OCI-LY3 (cell line): ENCODE measurements around the gene ZBTB7C.

Source experiments
- H2AFZ ChIP-seq: fragments of 200-600, 300-600 bp; shearing (Covaris generic); 2 replicates; pipeline ENCODE4 v1.6.0; 2014; ENCODE audit warnings: antibody characterized with exemption, low read depth, low read length
- H3K27ac ChIP-seq: fragments of 200-600, 300-600 bp; sonication (generic); 2 replicates; pipeline ENCODE4 v1.5.1; 2014; ENCODE audit warnings: mild to moderate bottlenecking, low read length, moderate library complexity, mixed read lengths
- H3K27me3 ChIP-seq: fragments of 200-600, 300-600 bp; sonication (generic); 2 replicates; pipeline ENCODE4 v1.6.1; 2014; ENCODE audit warnings: low read depth, low read length, mixed read lengths
- H3K36me3 ChIP-seq: fragments of 200-600, 300-600 bp; sonication (generic); replicated peaks from 2 replicates; pipeline ENCODE3; 2014; ENCODE audit warnings: low read depth, low read length, mixed read lengths
- H3K4me1 ChIP-seq: fragments of 300-600, 200-600 bp; sonication (generic); 2 replicates; pipeline ENCODE4 v1.6.1; 2014; ENCODE audit warnings: low read length, mixed read lengths
- H3K4me2 ChIP-seq: fragments of 200-600, 300-600 bp; sonication (generic); 2 replicates; pipeline ENCODE4 v1.6.1; 2014; ENCODE audit warnings: low read length, mixed read lengths
- H3K4me3 ChIP-seq: fragments of 300-600, 200-600 bp; sonication (generic); 2 replicates; pipeline ENCODE4 v1.5.1; 2014; ENCODE audit warnings: antibody characterized with exemption, mild to moderate bottlenecking, low read length, moderate library complexity
- H3K79me2 ChIP-seq: fragments of 300-600, 200-600 bp; shearing (Covaris generic); 2 replicates; pipeline ENCODE4 v1.6.1; 2014; ENCODE audit warnings: mild to moderate bottlenecking, low read length, mixed read lengths
- H3K9ac ChIP-seq: fragments of 300-600, 200-600 bp; shearing (Covaris generic); 2 replicates; pipeline ENCODE4 v1.6.0; 2014; ENCODE audit warnings: mild to moderate bottlenecking, low read length, moderate library complexity
- H3K9me3 ChIP-seq: fragments of 200-600, 300-600 bp; shearing (Covaris generic); 2 replicates; pipeline ENCODE4 v1.6.1; 2014; ENCODE audit warnings: low read length, mixed read lengths; ENCODE audit not compliant: insufficient read depth
- H4K20me1 ChIP-seq: fragments of 200-600, 300-600 bp; sonication (generic); 2 replicates; pipeline ENCODE4 v1.6.1; 2016; ENCODE audit warnings: low read length, mixed read lengths; ENCODE audit not compliant: insufficient read depth
- EZH2phosphoT487 ChIP-seq: fragments of 200-600 bp; shearing (Covaris generic); IDR thresholded peaks from 2 replicates; pipeline ENCODE4 v1.6.1; 2018; ENCODE audit warnings: antibody characterized with exemption, mixed run types, low read depth
- TF ChIP-seq, protein P1 (sequence below): fragments of 200-600, 300-600 bp; sonication (generic); IDR thresholded peaks from 2 replicates; pipeline ENCODE4 v1.5.1; 2014; ENCODE audit warnings: antibody characterized with exemption, low read length, low read depth

The ZBTB7C gene

DNA sequence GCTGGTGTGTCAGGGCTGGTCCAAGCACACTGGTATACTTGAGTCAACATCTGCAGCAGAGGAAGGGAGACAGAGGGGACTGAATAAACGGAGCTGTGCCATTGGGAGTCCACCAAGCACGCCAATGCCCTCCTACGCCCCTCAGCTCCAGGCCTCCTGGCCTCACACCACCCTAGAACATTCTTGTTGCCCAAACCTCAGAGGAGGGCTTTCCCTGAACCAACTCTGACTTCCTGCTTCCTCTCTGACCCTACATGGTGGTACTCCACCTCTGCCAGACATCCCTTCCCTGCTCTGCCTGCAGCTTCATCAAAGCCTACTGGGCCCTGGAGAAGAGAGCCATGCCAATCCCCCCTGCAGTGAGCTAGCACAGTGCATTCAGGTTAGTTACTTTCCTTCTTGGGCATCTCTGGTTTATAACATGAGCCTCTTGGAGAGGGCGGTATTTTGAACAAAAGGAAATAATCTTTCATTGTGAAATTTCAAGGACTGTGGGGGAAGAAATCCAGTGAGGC is 54.4 kb downstream of the ZBTB7C start:
- Histone ChIP-seq H3K27me3 (peaks cover 25% of the 10 kb centered on the region), H3K36me3 (no peaks in the 10 kb centered on the region), H3K27ac (no peak overlapping the region), H3K4me3 (no peak overlapping the region), H3K4me2 (no peak overlapping the region), H3K4me1 (peaks cover 5% of the 10 kb centered on the region), H3K9me3 (no peaks in the 10 kb centered on the region), H4K20me1 (no peaks in the 10 kb centered on the region), H3K79me2 (no peaks in the 10 kb centered on the region), H3K9ac (no peak overlapping the region), H2AFZ (no peak overlapping the region)
- TF ChIP-seq EZH2phosphoT487 = no peak
- TF ChIP-seq, protein P1, sequence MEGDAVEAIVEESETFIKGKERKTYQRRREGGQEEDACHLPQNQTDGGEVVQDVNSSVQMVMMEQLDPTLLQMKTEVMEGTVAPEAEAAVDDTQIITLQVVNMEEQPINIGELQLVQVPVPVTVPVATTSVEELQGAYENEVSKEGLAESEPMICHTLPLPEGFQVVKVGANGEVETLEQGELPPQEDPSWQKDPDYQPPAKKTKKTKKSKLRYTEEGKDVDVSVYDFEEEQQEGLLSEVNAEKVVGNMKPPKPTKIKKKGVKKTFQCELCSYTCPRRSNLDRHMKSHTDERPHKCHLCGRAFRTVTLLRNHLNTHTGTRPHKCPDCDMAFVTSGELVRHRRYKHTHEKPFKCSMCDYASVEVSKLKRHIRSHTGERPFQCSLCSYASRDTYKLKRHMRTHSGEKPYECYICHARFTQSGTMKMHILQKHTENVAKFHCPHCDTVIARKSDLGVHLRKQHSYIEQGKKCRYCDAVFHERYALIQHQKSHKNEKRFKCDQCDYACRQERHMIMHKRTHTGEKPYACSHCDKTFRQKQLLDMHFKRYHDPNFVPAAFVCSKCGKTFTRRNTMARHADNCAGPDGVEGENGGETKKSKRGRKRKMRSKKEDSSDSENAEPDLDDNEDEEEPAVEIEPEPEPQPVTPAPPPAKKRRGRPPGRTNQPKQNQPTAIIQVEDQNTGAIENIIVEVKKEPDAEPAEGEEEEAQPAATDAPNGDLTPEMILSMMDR = no peak

GRCh38 chr18:48352051-48352755 is 57.0 kb downstream of the ZBTB7C start:
- TF ChIP-seq, protein P1 = no peak
- no peak for TF ChIP-seq EZH2phosphoT487
- Histone ChIP-seq H3K27ac (no peak overlapping the region), H3K27me3 (peaks cover 34% of the 10 kb centered on the region), H3K4me3 (no peak overlapping the region), H3K9ac (no peak overlapping the region), H3K36me3 (no peaks in the 10 kb centered on the region), H3K9me3 (no peaks in the 10 kb centered on the region), H3K4me2 (no peak overlapping the region), H4K20me1 (no peaks in the 10 kb centered on the region), H3K79me2 (no peaks in the 10 kb centered on the region), H2AFZ (no peak overlapping the region), H3K4me1 (no peaks in the 10 kb centered on the region)

DNA sequence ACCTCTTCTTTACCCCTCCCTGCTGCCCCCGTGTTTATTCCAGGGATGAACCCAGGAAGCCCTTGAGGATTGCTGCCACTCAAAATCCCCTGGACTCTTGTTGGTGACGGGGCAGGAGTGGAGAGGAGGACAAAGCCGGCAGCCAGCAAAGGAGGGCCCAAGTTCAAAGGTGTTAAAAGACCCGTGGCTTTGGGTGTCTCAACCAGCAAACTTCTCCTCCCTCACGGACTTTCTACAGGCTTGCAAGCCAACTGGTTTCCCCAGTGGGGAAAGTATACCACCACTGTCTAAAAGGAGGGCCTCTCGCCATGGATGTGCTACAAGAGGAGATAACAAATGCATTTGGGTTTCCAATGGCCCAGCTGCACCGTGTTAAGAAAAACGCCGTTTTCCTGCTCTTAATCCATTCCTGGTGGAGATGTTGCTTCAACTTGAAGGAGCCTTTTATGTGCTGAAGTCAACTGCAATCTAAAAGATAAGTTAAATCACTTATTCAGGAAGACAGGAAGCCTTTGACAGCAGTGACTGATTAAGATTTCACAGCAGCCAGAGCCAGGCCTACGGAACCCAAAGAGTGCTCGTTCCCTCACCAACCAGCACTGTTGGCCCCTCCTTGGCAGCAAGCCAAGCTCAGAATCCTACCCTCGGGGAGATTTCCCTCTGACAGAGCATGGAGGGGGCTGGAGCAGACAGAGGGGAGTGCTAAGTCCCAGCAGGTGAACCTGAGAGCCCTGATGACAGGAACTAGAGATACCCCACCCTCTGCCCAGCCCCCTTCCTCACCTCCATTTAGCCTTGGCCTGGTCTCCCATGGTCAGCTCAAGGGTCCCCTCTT is 57.8 kb downstream of the ZBTB7C start:
- Histone ChIP-seq H2AFZ (no peak overlapping the region), H3K9ac (no peak overlapping the region), H3K79me2 (no peaks in the 10 kb centered on the region), H3K4me2 (no peak overlapping the region), H3K27ac (no peak overlapping the region), H4K20me1 (no peaks in the 10 kb centered on the region), H3K27me3 (peaks cover 36% of the 10 kb centered on the region), H3K36me3 (no peaks in the 10 kb centered on the region), H3K9me3 (no peaks in the 10 kb centered on the region), H3K4me1 (no peaks in the 10 kb centered on the region), H3K4me3 (no peak overlapping the region)
- TF ChIP-seq EZH2phosphoT487 = no peak
- TF ChIP-seq, protein P1 = no peak

DNA sequence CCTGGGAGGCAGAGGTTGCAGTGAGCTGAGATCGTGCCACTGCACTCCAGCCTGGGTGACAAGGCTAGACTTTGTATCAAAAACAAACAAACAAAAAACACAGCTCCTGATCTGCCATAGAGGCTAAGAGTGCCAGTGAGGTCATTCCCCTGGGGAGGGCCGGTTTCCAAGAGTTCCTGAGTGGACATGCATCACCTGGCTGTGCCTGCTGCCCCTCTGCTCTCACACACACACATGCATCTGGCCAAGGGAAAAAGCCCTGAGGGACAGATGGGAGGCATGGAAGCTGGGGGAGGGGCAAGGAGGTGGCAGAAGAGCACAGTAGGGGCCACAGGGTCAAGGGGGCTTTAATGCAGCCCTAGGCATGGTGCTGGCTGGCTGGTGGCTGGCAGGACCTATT is 60.4 kb downstream of the ZBTB7C start:
- Histone ChIP-seq H3K27ac (no peak overlapping the region), H3K9me3 (no peaks in the 10 kb centered on the region), H3K4me2 (no peak overlapping the region), H3K36me3 (no peaks in the 10 kb centered on the region), H3K4me3 (no peak overlapping the region), H2AFZ (no peak overlapping the region), H3K79me2 (no peaks in the 10 kb centered on the region), H3K4me1 (no peaks in the 10 kb centered on the region), H3K9ac (no peak overlapping the region), H4K20me1 (no peaks in the 10 kb centered on the region), H3K27me3 (peaks cover 45% of the 10 kb centered on the region)
- no peak for TF ChIP-seq EZH2phosphoT487
- TF ChIP-seq, protein P1 = no peak
